Measurements from ENCODE around the gene CAMK2B. TPM values are rescaled to one million over a fixed set of nuclear protein-coding genes. Genes with fewer than 3 reads are reported as not detected.
A peak's percentile ranks its signal among the peaks of the same experiment; 100 is the strongest.

CAMK2B gene
- not detected in 2 replicates for total RNA-seq (2014; rRNA removed; shearing (Covaris generic); ENCODE audit: low replicate concordance)

GRCh38 chr7:44325201-44325671, at the start of gene CAMK2B:
CAMK2B (minus strand) TSS chr7:44325594; CDS start chr7:44325421, 173 bp downstream.
- no peak within 1 kb of the TSS for H3K4me3 ChIP-seq (ENCODE audit: low read length)
- H3K4me1 ChIP-seq (ENCODE audit: low read length), result no peaks in the 10 kb centered on the region
- no peak for DNase-seq
- no peaks in the 10 kb centered on the region for H3K79me2 ChIP-seq (ENCODE audit: low read length)
- H2AFZ ChIP-seq (ENCODE audit: low read length), result no peak within 1 kb of the TSS
- no peaks in the 10 kb centered on the region for H3K9me3 ChIP-seq (ENCODE audit: low read length)
- H3K9ac ChIP-seq (ENCODE audit: low read length), result no peak within 1 kb of the TSS
- no peaks in the 10 kb centered on the region for H3K9me2 ChIP-seq (replicated peaks; ENCODE audit: insufficient read depth, low read length)
- H3K36me3 ChIP-seq (ENCODE audit: insufficient read depth, low read length), result no peaks in the 10 kb centered on the region
- no peak within 1 kb of the TSS for H3K27ac ChIP-seq (ENCODE audit: low read length)
- no peaks in the 10 kb centered on the region for H3K27me3 ChIP-seq (ENCODE audit: low read length)
- H3K4me2 ChIP-seq (ENCODE audit: low read depth, low read length, poor library complexity, severe bottlenecking), result no peak within 1 kb of the TSS
- no peaks in the 10 kb centered on the region for H4K20me1 ChIP-seq (ENCODE audit: insufficient read depth, low read depth, low read length)

GRCh38 chr7:44374007-44374763, 48.8 kb upstream of the CAMK2B start:
- no peaks in the 10 kb centered on the region for H3K79me2 ChIP-seq (ENCODE audit: low read length)
- no peak overlapping the region for H3K9ac ChIP-seq (ENCODE audit: low read length)
- DNase-seq, result no peak
- no peaks in the 10 kb centered on the region for H3K27me3 ChIP-seq (ENCODE audit: low read length)
- H3K4me1 ChIP-seq (ENCODE audit: low read length), result peaks cover 12% of the 10 kb centered on the region
- H3K4me3 ChIP-seq (ENCODE audit: low read length), result no peak overlapping the region
- no peaks in the 10 kb centered on the region for H3K9me3 ChIP-seq (ENCODE audit: low read length)
- H3K36me3 ChIP-seq (ENCODE audit: insufficient read depth, low read length), result no peaks in the 10 kb centered on the region
- no peak overlapping the region for H3K27ac ChIP-seq (ENCODE audit: low read length)
- H4K20me1 ChIP-seq (ENCODE audit: insufficient read depth, low read depth, low read length), result no peaks in the 10 kb centered on the region
- H2AFZ ChIP-seq (ENCODE audit: low read length), result no peak overlapping the region
- no peaks in the 10 kb centered on the region for H3K9me2 ChIP-seq (replicated peaks; ENCODE audit: insufficient read depth, low read length)
- no peak overlapping the region for H3K4me2 ChIP-seq (ENCODE audit: low read depth, low read length, poor library complexity, severe bottlenecking)

DNA sequence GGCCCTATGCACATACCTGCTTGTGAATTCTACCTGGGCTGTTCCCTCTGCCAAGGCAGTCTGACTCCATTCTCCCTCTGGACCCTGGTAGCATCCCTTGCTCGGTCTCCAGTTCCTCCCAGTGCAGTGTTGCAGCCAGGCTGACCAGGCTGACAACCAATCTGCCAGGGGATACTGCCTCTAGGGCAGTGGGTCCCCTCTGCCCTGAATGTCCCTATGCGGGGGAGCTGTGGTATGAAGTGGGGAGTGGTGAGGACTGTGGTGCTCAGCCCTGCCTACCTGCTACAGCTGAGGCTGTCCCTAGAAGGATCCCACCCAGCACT, 48.0 kb upstream of the CAMK2B start:
- Histone ChIP-seq H2AFZ (ENCODE audit: low read length) (no peak overlapping the region), H3K9ac (ENCODE audit: low read length) (no peak overlapping the region), H3K27ac (ENCODE audit: low read length) (no peak overlapping the region), H3K79me2 (ENCODE audit: low read length) (no peaks in the 10 kb centered on the region), H3K4me1 (ENCODE audit: low read length) (peaks cover 9% of the 10 kb centered on the region), H3K9me3 (ENCODE audit: low read length) (no peaks in the 10 kb centered on the region), H3K4me3 (ENCODE audit: low read length) (no peak overlapping the region), H3K9me2 (replicated peaks; ENCODE audit: insufficient read depth, low read length) (no peaks in the 10 kb centered on the region), H3K36me3 (ENCODE audit: insufficient read depth, low read length) (no peaks in the 10 kb centered on the region), H3K27me3 (ENCODE audit: low read length) (no peaks in the 10 kb centered on the region), H4K20me1 (ENCODE audit: insufficient read depth, low read depth, low read length) (no peaks in the 10 kb centered on the region), H3K4me2 (ENCODE audit: low read depth, low read length, poor library complexity, severe bottlenecking) (no peak overlapping the region)
- no peak for DNase-seq

DNA sequence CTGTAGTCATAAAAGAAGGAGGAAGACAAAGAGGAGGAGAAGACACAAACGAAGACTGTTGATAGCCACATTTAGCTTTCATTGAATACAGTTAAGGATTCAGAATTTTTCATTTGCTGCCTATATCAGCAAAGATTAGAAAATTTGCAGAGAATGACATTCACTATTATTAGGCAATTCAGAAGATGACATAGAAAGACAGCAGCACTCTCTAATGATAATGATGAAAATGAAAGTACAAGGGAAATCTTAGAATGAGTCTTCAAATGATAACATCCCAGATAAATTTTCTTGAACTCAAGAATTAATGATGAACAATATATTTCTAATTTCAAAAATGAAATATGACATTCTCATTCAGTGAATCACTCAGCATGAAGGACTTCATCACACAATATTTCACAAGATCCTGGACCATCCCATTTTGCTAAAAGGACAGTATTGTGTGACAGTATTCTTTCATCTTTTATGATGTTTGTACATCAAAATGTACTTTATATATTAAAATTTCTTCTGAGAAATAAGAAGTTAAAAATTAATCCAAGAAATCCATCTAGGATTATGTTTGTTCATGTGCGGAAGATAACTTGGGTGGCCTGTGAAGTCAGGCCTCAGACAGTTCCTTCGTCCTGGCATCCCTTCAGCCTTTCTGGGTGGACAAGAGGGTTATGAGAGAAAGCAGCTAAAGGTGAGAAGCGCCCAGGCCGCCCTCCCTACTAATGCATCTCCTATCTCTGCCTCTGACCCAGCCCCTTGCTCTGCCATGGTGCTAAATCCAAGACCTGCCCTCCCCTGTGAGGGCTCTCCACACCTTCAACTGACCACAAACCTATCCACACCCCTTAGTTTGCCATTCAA, 47.4 kb upstream of the CAMK2B start:
- H3K9me2 ChIP-seq (replicated peaks; ENCODE audit: insufficient read depth, low read length), result no peaks in the 10 kb centered on the region
- no peak for DNase-seq
- H3K27me3 ChIP-seq (ENCODE audit: low read length), result no peaks in the 10 kb centered on the region
- H3K4me3 ChIP-seq (ENCODE audit: low read length), result no peak overlapping the region
- H2AFZ ChIP-seq (ENCODE audit: low read length), result no peak overlapping the region
- no peaks in the 10 kb centered on the region for H4K20me1 ChIP-seq (ENCODE audit: insufficient read depth, low read depth, low read length)
- no peaks in the 10 kb centered on the region for H3K9me3 ChIP-seq (ENCODE audit: low read length)
- peak overlapping the region; percentile 3 for H3K4me2 ChIP-seq (ENCODE audit: low read depth, low read length, poor library complexity, severe bottlenecking)
- H3K36me3 ChIP-seq (ENCODE audit: insufficient read depth, low read length), result no peaks in the 10 kb centered on the region
- peaks cover 3% of the 10 kb centered on the region for H3K4me1 ChIP-seq (ENCODE audit: low read length)
- no peak overlapping the region for H3K9ac ChIP-seq (ENCODE audit: low read length)
- H3K79me2 ChIP-seq (ENCODE audit: low read length), result no peaks in the 10 kb centered on the region
- H3K27ac ChIP-seq (ENCODE audit: low read length), result no peak overlapping the region

GRCh38 chr7:44368885-44369284, 43.5 kb upstream of the CAMK2B start:
- Histone ChIP-seq H4K20me1 (ENCODE audit: insufficient read depth, low read depth, low read length) (no peaks in the 10 kb centered on the region), H3K36me3 (ENCODE audit: insufficient read depth, low read length) (no peaks in the 10 kb centered on the region), H3K4me2 (ENCODE audit: low read depth, low read length, poor library complexity, severe bottlenecking) (no peak overlapping the region), H3K27me3 (ENCODE audit: low read length) (no peaks in the 10 kb centered on the region), H3K9me3 (ENCODE audit: low read length) (no peaks in the 10 kb centered on the region), H3K9me2 (replicated peaks; ENCODE audit: insufficient read depth, low read length) (no peaks in the 10 kb centered on the region), H2AFZ (ENCODE audit: low read length) (no peak overlapping the region), H3K27ac (ENCODE audit: low read length) (no peak overlapping the region), H3K4me3 (ENCODE audit: low read length) (no peak overlapping the region), H3K4me1 (ENCODE audit: low read length) (no peaks in the 10 kb centered on the region), H3K9ac (ENCODE audit: low read length) (no peak overlapping the region), H3K79me2 (ENCODE audit: low read length) (no peaks in the 10 kb centered on the region)
- DNase-seq, result no peak

- Histone ChIP-seq H4K20me1 (ENCODE audit: insufficient read depth, low read depth, low read length) (no peaks in the 10 kb centered on the region), H3K9me2 (replicated peaks; ENCODE audit: insufficient read depth, low read length) (no peaks in the 10 kb centered on the region), H3K4me3 (ENCODE audit: low read length) (no peak overlapping the region), H3K36me3 (ENCODE audit: insufficient read depth, low read length) (no peaks in the 10 kb centered on the region), H3K9ac (ENCODE audit: low read length) (no peak overlapping the region), H3K79me2 (ENCODE audit: low read length) (no peaks in the 10 kb centered on the region), H3K4me2 (ENCODE audit: low read depth, low read length, poor library complexity, severe bottlenecking) (no peak overlapping the region), H3K4me1 (ENCODE audit: low read length) (no peaks in the 10 kb centered on the region), H3K9me3 (ENCODE audit: low read length) (no peaks in the 10 kb centered on the region), H2AFZ (ENCODE audit: low read length) (no peak overlapping the region), H3K27ac (ENCODE audit: low read length) (no peak overlapping the region), H3K27me3 (ENCODE audit: low read length) (no peaks in the 10 kb centered on the region)
- no peak for DNase-seq
These were observed 43.1 kb upstream of the CAMK2B start for GRCh38 chr7:44368455-44368854.

DNA sequence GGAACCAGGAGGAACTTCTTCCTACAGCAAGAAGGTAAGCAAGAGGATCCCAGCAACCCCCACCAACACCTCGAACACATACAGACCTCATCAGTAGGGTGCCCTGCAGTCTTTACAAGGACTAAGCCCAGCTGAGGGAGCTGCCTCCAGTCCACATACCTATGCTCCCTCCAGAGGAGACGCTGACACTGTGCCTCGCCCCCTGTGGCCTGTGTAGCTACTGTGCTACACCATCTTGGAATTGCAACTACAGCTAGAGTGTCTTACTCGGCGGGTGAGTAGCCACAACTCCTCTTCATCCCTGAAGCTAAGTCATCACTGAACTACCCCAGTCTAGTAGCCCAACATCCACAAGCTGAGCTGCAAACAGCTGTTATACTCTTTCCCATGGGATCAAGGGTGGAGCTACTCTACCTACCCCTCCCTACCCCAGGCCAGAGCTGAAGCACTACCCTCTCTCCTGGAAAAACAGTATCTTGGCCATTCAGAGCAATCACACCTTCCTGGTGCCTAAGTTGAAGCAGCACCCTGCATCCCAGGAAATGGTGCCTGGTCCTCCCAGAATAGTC, 42.2 kb upstream of the CAMK2B start:
- H2AFZ ChIP-seq (ENCODE audit: low read length), result no peak overlapping the region
- DNase-seq, result no peak
- H3K27me3 ChIP-seq (ENCODE audit: low read length), result no peaks in the 10 kb centered on the region
- no peak overlapping the region for H3K4me2 ChIP-seq (ENCODE audit: low read depth, low read length, poor library complexity, severe bottlenecking)
- H4K20me1 ChIP-seq (ENCODE audit: insufficient read depth, low read depth, low read length), result no peaks in the 10 kb centered on the region
- no peaks in the 10 kb centered on the region for H3K36me3 ChIP-seq (ENCODE audit: insufficient read depth, low read length)
- H3K9me2 ChIP-seq (replicated peaks; ENCODE audit: insufficient read depth, low read length), result no peaks in the 10 kb centered on the region
- no peaks in the 10 kb centered on the region for H3K79me2 ChIP-seq (ENCODE audit: low read length)
- H3K4me1 ChIP-seq (ENCODE audit: low read length), result no peaks in the 10 kb centered on the region
- no peaks in the 10 kb centered on the region for H3K9me3 ChIP-seq (ENCODE audit: low read length)
- no peak overlapping the region for H3K4me3 ChIP-seq (ENCODE audit: low read length)
- no peak overlapping the region for H3K27ac ChIP-seq (ENCODE audit: low read length)
- no peak overlapping the region for H3K9ac ChIP-seq (ENCODE audit: low read length)

GRCh38 chr7:44366986-44367385, 41.6 kb upstream of the CAMK2B start:
- no peak for DNase-seq
- Histone ChIP-seq H3K9me2 (replicated peaks; ENCODE audit: insufficient read depth, low read length) (no peaks in the 10 kb centered on the region), H3K4me2 (ENCODE audit: low read depth, low read length, poor library complexity, severe bottlenecking) (no peak overlapping the region), H3K79me2 (ENCODE audit: low read length) (no peaks in the 10 kb centered on the region), H3K9me3 (ENCODE audit: low read length) (no peaks in the 10 kb centered on the region), H3K27me3 (ENCODE audit: low read length) (no peaks in the 10 kb centered on the region), H4K20me1 (ENCODE audit: insufficient read depth, low read depth, low read length) (no peaks in the 10 kb centered on the region), H3K4me3 (ENCODE audit: low read length) (no peak overlapping the region), H2AFZ (ENCODE audit: low read length) (no peak overlapping the region), H3K9ac (ENCODE audit: low read length) (no peak overlapping the region), H3K27ac (ENCODE audit: low read length) (no peak overlapping the region), H3K4me1 (ENCODE audit: low read length) (no peaks in the 10 kb centered on the region), H3K36me3 (ENCODE audit: insufficient read depth, low read length) (no peaks in the 10 kb centered on the region)
